Activated T-cell treated with anti-CD3 and anti-CD28 coated beads, Interleukin-2, amount 50 U/mL, for 72 hours (primary cell): ENCODE data around the gene SRL. TPM values are rescaled to one million over a fixed set of nuclear protein-coding genes. Genes with fewer than 3 reads are reported as not detected.

ENCODE experiments used
- ATAC-seq, 2 donors: fragments of 150-1000 bp; cut with Tn5 transposase; replicated peaks in 1 of 2; 2 replicates each; pipeline ENCODE4 v1.10.0; 2021; ENCODE audit warnings: moderate library complexity in 2 of 2, mild to moderate bottlenecking in 1 of 2
- DNase-seq, 2 donors: peaks; one replicate each; pipeline ENCODE4 v3.0.0; 2021 to 2022; ENCODE audit warnings: mixed read lengths in 1 of 2
- H3K27ac Mint-ChIP-seq: one replicate; pipeline ENCODE4 v1.8.0; 2022; ENCODE audit warnings: mild to moderate bottlenecking, moderate library complexity, mixed read lengths
- H3K27me3 Mint-ChIP-seq: one replicate; pipeline ENCODE4 v1.8.0; 2022; ENCODE audit warnings: low read depth, mixed read lengths
- H3K36me3 Mint-ChIP-seq, 2 donors: one replicate each; pipeline ENCODE4 v1.8.0; 2022; ENCODE audit warnings: mixed read lengths in 2 of 2, mild to moderate bottlenecking in 1 of 2; ENCODE audit not compliant: insufficient read depth in 2 of 2
- H3K4me1 Mint-ChIP-seq: one replicate; pipeline ENCODE4 v1.8.0; 2022; ENCODE audit warnings: low read depth, mixed read lengths
- H3K4me3 Mint-ChIP-seq, 2 donors: one replicate each; pipeline ENCODE4 v1.8.0; 2022; ENCODE audit warnings: mild to moderate bottlenecking in 2 of 2, mixed read lengths in 2 of 2, moderate library complexity in 2 of 2
- H3K9me3 Mint-ChIP-seq, 2 donors: one replicate each; pipeline ENCODE4 v1.8.0; 2022; ENCODE audit warnings: mixed read lengths in 2 of 2
- total RNA-seq, 2 donors: library from RNA; stranded (reverse); gene quantifications; one replicate each; pipeline ENCODE4 v1.2.3, GENCODE V29; 2022

The SRL gene
- total RNA-seq, 2 donors from 2014 or later = not detected

DNA sequence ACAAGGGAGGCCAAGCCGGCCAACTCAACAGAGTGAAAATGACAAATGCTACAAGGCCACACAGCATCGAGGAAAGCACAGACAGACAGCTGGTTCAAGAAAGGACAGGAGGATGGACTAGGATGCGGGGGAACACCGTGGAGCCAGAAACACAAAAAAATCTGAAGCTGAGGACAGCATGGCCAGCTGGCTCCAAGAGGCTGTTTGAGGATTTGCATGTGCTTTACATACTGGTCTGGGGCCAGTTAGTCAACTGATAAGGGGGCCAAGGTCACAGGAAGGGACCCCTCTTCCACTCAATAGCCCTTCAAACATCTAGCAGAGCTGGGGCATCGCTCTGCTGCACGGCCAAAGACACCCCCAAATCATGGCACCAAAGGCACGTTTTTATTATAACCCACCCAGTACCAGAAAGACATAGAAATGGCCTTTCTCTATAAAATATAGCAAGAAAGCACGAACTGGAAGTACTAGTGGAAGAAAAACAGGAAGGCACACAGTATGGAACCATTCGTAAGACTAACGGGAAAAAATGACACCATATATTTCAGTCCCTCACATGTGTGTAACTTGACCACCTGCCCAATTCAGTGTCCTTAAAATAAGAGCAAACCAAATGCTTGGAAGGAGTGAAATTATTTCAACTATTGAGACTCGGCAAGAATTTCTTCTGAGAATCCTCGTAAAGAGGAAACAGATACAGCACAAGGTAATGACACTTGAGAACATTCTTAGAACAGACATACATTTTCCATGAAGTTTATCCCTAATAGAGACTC is 7.8 kb upstream of the SRL start:
- ATAC-seq = no peak
- peak overlapping the region; percentile 59 for H3K27ac Mint-ChIP-seq
- H3K36me3 Mint-ChIP-seq = no peaks in the 10 kb centered on the region
- H3K4me1 Mint-ChIP-seq = peaks cover 5% of the 10 kb centered on the region
- no peaks in the 10 kb centered on the region for H3K9me3 Mint-ChIP-seq
- no peaks in the 10 kb centered on the region for H3K27me3 Mint-ChIP-seq
- DNase-seq = no peak
- H3K4me3 Mint-ChIP-seq = no peak overlapping the region

DNA sequence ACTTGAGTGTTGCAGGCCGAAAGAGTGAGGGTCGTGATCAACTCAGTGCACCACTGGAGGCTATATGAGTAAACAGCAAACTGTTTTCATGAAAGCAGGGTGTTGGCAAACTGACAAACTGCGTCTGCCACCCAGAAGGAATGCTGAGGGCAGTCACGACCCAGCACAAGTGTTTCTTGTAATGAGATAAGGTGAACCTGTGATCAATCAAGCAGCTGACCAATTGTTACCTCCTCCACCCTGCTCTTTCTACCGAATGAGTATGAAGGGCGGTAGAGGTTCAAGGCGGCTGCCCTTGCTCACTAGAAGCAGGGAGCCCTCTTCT is 5.5 kb upstream of the SRL start:
- no peaks in the 10 kb centered on the region for H3K27me3 Mint-ChIP-seq
- peaks cover 10% of the 10 kb centered on the region for H3K4me1 Mint-ChIP-seq
- H3K4me3 Mint-ChIP-seq = no peak overlapping the region
- ATAC-seq = no peak
- no peak overlapping the region for H3K27ac Mint-ChIP-seq
- H3K36me3 Mint-ChIP-seq = no peaks in the 10 kb centered on the region
- H3K9me3 Mint-ChIP-seq = no peaks in the 10 kb centered on the region
- no peak for DNase-seq

DNA sequence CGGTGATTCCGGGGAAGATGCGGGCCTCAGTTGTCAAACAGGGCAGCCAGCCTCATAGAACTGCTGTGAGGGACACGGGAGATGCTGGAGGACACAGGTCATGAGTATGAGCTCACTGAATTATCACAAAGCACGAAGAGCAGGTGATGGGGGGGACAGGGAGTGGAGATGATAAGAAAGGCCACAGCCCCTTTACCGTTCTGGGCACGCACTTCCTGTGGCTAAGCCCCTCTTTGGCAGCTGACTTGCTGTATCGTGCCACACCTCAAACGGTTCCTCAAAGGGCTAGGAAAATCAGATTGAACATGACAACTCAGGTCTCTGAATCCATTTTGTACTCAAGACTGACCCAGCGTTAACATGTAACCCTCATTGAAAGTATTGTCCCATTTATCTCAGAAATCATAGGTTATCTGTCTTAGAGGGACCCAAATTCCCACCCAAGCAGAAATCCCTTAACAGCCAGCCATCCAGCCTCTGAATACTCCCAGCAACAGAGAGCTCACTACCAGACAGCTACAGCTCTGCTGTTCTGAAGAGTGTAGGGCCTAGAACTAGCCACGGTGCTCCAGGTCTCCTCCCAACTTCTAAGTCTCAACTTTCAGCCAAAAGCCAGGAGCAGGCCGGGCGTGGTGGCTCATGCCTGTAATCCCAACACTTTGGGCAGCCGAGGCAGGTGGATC is 5.0 kb upstream of the SRL start:
- Mint-ChIP-seq H3K27me3 (no peaks in the 10 kb centered on the region), H3K9me3 (no peaks in the 10 kb centered on the region), H3K4me1 (peaks cover 8% of the 10 kb centered on the region), H3K27ac (no peak overlapping the region), H3K4me3 (no peak overlapping the region), H3K36me3 (no peaks in the 10 kb centered on the region)
- DNase-seq (no peak), ATAC-seq (no peak)

DNA sequence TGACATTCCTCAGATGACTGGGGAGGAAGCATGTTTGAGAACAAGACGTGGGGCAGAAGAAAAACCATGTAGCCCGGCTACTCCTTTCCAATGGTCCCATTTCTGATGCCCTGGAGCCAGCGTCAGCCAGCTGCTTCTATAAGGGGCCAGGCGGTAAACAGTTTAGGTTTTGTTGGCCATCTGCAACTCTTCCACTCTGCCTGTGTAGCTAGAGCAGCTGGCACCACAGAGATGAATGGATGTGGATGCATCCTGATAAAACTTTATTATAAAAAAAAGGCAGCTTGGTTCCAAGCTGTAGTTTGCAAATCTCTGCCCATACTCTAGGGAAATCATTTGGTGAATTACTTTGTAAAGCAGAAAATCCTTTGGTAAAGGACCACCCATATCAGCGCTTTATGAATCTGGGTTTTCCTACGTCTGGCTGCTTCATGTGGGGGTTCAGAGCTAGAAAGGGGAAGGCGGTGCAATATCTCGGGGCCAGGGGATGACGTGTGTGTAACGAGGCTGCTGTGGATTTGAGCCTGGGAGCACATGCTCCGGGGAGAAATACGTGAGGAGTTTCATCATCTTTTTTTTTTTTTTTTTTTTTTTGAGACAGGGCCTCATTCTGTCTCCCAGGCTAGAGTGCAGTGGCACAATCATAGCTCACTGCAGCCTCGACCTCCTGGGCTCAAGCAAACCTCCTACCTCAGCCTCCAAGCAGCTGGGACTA is 3.4 kb upstream of the SRL start:
- DNase-seq = no peak
- Mint-ChIP-seq H3K4me1 (peaks cover 5% of the 10 kb centered on the region), H3K4me3 (no peak overlapping the region), H3K27ac (no peak overlapping the region), H3K27me3 (no peaks in the 10 kb centered on the region), H3K9me3 (no peaks in the 10 kb centered on the region), H3K36me3 (no peaks in the 10 kb centered on the region)
- no peak for ATAC-seq

DNA sequence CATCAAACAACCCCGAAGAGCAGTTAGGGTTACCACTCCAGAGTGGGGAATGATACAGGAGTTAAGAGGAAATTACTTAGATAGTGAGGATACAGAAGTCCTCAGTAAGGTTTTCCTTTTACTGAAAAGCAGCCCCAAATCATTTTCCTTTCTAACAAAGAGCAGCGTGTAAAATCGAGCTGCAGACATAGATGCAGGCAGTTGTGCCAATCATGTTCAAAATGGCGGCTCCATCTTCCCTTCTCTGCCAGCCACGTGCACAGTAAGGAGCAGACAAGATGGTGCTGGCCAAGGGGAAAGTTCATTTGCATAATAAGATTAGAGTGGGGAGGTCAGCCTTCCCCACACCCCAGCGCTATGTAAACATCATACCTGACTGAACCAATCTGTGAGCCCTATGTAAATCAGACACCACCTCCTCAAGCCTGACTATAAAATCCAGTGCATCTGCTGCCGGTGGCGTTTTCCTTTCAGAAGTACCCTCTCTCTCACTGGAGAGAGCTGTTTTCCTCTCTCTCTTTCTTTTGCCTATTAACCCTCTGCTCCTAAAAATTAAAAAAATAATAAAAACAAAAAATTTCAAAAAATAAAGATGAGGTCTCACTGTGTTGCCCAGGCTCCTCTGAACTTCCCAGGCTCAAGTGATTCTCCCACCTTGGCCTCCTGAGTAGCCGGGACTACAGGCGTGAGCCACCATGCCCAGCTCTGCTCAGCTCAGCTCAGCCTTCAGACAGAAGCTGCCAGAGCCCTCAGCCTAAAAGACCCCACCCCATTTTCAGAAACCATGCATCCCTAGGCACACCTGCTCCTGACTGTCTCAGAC is 2.6 kb upstream of the SRL start:
- no peaks in the 10 kb centered on the region for H3K27me3 Mint-ChIP-seq
- no peak overlapping the region for H3K27ac Mint-ChIP-seq
- H3K36me3 Mint-ChIP-seq = no peaks in the 10 kb centered on the region
- H3K4me1 Mint-ChIP-seq = peaks cover 5% of the 10 kb centered on the region
- ATAC-seq (no peak), DNase-seq (no peak)
- H3K4me3 Mint-ChIP-seq = no peak overlapping the region
- no peaks in the 10 kb centered on the region for H3K9me3 Mint-ChIP-seq

DNA sequence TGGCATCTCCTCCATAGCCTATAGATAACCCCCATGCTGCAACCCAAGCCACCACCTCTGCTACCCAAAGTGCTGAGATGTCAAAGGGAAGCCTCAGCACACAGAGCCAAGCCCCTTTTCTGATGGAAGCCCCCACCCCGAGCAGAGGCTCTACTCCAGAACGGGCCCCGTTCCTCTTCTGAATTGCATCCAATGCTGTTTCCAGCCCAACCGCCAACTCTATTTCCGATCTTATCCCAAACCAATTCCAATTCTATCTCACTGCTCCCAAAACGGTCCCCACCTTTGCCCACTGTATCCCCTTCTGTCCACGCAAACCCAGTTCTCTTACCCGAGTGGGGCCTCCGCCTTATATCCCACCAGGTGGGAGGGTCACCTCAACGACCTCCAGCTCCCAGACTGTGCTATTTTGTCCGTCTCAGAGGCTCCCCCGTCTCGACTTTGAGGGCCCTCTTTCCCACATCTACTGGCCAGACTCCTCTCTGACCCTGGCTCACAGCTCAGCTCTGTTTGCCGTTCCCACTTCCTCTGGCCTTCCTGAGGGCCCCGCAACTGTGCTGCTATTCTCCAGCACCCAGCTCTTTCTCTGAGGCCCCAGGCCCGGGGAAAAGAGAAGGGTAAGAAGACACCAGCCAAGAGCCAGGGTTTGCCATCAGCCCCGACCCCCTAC is 487 bp downstream of the SRL start:
- Mint-ChIP-seq H3K27ac (no peak overlapping the region), H3K9me3 (no peaks in the 10 kb centered on the region), H3K27me3 (peaks cover 10% of the 10 kb centered on the region), H3K4me3 (no peak overlapping the region), H3K36me3 (no peaks in the 10 kb centered on the region), H3K4me1 (peaks cover 5% of the 10 kb centered on the region)
- no peak for DNase-seq
- ATAC-seq = no peak

DNA sequence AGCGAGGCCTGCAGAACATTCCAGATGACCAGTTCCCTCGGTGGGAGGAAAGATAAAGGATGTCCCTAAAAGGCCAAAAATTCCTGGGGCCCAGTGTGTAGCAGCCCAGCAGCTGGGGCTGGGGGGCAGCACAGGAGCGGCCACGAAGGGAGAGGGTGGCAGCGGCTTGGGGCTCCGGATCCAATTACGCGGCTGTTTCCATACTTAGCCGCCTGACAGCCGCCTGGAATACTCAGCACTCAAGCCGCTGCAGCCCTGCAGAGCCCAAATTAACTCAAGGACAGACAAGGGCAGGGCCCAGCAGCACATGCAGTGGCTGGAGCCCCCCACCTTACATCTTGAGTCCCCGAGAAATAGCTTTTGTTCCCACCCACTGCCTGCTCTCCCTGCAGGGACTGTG is 1.3 kb downstream of the SRL start:
- Mint-ChIP-seq H3K36me3 (no peaks in the 10 kb centered on the region), H3K4me1 (peaks cover 5% of the 10 kb centered on the region), H3K27ac (no peak overlapping the region), H3K9me3 (no peaks in the 10 kb centered on the region), H3K4me3 (no peak overlapping the region), H3K27me3 (peaks cover 10% of the 10 kb centered on the region)
- no peak for DNase-seq
- no peak for ATAC-seq

DNA sequence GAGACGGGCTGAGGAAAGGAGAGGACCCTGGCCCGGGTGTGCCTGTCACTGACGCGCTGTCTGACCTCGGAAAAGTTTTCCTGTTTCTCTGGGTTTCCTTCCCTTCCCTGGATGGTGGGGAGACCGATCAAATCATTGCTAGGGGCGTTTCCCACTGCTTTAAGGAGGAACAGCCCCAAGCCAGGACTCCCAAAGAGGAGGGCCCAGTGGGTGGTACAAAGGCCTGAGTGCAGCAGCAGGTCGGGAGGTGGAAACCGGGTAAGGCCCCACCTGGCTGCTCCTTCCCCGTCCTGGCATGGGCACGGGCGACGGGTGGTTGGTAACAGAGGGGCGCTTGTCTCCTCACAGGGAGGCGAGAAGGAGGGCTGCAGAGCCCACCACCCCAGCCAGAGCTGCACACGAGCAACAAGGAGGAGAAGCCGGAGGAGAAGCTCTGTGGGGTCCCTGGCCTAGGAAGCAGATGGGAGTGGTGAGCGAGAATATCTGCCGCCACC is 2.2 kb downstream of the SRL start:
- DNase-seq (no peak), ATAC-seq (no peak)
- Mint-ChIP-seq H3K27me3 (peaks cover 10% of the 10 kb centered on the region), H3K9me3 (no peaks in the 10 kb centered on the region), H3K36me3 (no peaks in the 10 kb centered on the region), H3K27ac (no peak overlapping the region), H3K4me1 (peaks cover 5% of the 10 kb centered on the region), H3K4me3 (no peak overlapping the region)

DNA sequence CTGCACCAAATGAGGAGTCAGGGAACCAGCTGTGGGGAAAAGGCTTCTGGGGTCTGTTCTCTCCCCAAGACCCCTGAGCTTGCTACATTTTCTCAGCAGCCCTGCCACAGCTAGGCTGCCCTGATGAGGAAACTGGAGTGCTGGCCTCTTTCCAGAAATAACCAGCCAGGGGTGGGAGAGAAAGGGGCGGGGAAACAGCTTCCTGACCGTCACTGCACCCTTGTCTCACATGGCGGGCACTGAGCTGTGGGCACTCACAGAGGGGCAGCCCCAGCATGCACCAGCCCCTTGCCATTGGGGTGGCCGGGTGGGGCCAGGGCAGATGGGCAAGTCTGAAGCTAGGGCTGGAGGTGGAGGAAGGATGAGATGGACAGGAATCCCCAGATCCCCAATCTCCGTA is 2.9 kb downstream of the SRL start:
- peaks cover 10% of the 10 kb centered on the region for H3K27me3 Mint-ChIP-seq
- DNase-seq (no peak), ATAC-seq (no peak)
- H3K4me1 Mint-ChIP-seq = peaks cover 5% of the 10 kb centered on the region
- H3K9me3 Mint-ChIP-seq = no peaks in the 10 kb centered on the region
- H3K27ac Mint-ChIP-seq = no peak overlapping the region
- H3K36me3 Mint-ChIP-seq = no peaks in the 10 kb centered on the region
- H3K4me3 Mint-ChIP-seq = no peak overlapping the region

DNA sequence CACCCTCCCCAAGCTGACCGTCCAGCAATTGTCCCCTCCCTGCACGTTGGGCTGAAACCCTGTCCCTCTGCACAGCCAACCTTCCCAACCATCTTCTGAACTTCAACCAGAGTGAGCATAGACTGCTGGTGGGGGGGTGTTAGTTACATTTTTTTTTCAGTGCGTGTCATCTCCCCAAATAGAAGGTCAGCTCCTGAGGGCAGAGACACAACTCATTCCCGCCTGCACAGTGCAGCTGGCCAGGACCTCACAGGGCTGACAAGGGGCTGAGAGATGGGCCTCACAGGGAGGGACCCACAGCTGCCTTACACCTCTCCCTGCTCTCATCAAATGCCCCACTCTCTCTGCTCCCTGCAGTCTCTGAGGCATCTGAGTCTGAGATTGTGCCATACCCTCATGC is 8.4 kb downstream of the SRL start:
- H3K27ac Mint-ChIP-seq = no peak overlapping the region
- no peaks in the 10 kb centered on the region for H3K4me1 Mint-ChIP-seq
- no peak overlapping the region for H3K4me3 Mint-ChIP-seq
- H3K27me3 Mint-ChIP-seq = peaks cover 10% of the 10 kb centered on the region
- H3K36me3 Mint-ChIP-seq = no peaks in the 10 kb centered on the region
- ATAC-seq (no peak), DNase-seq (no peak)
- H3K9me3 Mint-ChIP-seq = no peaks in the 10 kb centered on the region

DNA sequence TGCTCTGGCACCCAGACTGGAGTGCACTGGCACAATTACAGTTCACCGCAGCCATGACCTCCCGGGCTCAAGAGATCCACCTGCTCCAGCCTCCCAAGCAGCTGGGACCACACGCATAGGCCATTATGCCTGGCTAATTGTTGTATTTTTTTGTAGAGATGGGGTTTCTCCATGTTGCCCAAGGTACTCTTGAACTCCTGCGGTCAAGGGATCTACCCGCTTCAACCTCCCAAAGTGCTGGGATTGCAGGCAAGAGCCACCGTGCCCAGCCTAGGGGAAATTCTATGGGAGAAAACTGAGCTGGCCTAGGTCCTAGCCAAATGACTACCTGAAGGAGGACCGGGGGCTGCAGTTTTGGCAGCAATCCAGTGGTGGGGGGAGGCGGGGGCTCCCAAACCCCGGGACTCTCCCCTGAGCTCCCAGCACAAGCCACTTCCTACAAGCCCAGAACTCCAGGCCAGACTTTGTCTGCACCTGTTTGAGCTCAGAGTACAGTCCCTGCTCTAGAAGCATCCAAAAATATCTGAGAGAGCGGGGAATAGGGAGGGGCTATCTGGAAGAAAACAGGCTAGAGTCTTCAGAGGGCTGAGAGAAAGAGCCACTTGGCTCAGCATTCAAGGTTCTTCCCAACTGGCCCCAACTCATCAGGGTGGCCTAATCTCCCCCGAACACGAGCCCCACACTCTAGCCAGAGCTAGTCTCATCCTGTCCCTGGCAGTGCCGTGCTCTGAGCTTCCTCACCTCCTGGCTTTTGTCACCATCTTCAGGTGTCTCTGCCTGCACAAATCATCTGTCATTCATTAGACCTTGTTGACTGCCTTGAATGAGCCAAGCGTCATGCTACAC is 9.1 kb downstream of the SRL start:
- ATAC-seq = no peak
- Mint-ChIP-seq H3K27ac (no peak overlapping the region), H3K36me3 (no peaks in the 10 kb centered on the region), H3K4me3 (no peak overlapping the region), H3K4me1 (no peaks in the 10 kb centered on the region), H3K27me3 (peaks cover 8% of the 10 kb centered on the region), H3K9me3 (no peaks in the 10 kb centered on the region)
- DNase-seq = no peak

DNA sequence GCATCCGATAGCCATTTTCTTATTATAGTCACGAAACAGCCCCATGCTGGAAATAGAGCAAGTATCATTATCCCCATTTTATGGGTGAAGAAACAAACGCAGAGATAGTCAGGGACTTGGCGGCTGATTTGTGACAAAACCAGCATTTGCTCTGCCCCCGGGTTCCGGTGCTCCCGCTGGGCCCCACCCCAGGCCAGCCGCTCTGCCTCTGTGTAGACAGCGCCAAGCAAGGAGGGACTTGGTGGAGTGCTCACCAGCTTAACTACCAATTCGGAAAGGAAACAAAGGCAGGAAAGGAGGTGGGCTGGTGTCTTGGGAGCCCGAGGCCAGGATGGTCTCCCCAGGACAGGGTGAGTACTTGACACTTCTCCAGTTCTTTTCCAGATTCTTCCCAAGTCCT is 10.0 kb downstream of the SRL start:
- H3K27me3 Mint-ChIP-seq = no peaks in the 10 kb centered on the region
- no peak overlapping the region for H3K4me3 Mint-ChIP-seq
- H3K36me3 Mint-ChIP-seq = no peaks in the 10 kb centered on the region
- H3K27ac Mint-ChIP-seq = no peak overlapping the region
- ATAC-seq = no peak
- no peaks in the 10 kb centered on the region for H3K4me1 Mint-ChIP-seq
- no peak for DNase-seq
- no peaks in the 10 kb centered on the region for H3K9me3 Mint-ChIP-seq
